GF-D8 (cell line): ENCODE measurements around the gene HOXA3.
A peak's percentile ranks its signal among the peaks of the same experiment; 100 is the strongest.

Experiments
- DNase-seq: peaks from one replicate; lab custom pipeline; 2025; lab: John Stamatoyannopoulos, UW

HOXA3 gene

GRCh38 chr7:27166531-27167505 is 14.4 kb upstream of the HOXA3 start:
- peak; percentile 90 for DNase-seq

- no peak for DNase-seq
These were observed 13.7 kb upstream of the HOXA3 start for GRCh38 chr7:27165996-27166530.

GRCh38 chr7:27165089-27165995 is 13.0 kb upstream of the HOXA3 start, which contains the start of gene HOXA9:
TSS of gene HOXA9 (minus strand) at chr7:27165537. CDS start at chr7:27165457, 80 bp downstream.
- DNase-seq: peak; percentile 90

GRCh38 chr7:27164367-27165088 is 12.1 kb upstream of the HOXA3 start:
- DNase-seq: no peak

- DNase-seq: no peak
These were observed 11.6 kb upstream of the HOXA3 start for GRCh38 chr7:27164045-27164366.

DNA sequence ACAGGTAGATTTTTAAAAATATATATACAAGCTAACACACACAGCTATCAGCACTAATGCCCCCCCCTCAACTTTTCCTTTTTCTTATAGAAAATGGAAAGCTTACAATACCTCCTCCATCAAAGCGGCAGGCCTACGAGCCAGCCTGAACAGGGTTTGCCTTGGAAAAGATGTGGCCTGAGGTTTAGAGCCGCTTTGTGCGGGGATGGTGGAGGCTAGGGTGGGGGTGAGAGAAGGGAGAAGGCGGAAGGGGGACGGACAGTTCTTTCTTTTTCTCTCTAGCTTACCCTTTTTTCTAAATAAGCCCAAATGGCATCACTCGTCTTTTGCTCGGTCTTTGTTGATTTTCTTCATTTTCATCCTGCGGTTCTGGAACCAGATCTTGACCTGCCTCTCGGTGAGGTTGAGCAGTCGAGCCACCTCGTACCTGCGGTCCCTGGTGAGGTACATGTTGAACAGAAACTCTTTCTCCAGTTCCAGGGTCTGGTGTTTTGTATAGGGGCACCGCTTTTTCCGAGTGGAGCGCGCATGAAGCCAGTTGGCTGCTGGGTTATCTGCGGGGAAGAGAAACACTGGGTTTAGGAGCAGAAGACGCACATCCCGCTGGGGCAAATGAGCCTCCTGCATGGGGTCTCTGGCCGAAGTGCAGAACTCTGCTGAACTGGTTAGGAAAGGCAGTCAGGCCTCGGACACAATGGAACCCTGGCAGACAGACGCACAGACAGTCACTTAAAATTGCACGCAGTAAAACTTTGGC is 11.1 kb upstream of the HOXA3 start:
- DNase-seq: no peak

- DNase-seq: no peak
These were observed 10.3 kb upstream of the HOXA3 start for GRCh38 chr7:27162561-27163287.

DNA sequence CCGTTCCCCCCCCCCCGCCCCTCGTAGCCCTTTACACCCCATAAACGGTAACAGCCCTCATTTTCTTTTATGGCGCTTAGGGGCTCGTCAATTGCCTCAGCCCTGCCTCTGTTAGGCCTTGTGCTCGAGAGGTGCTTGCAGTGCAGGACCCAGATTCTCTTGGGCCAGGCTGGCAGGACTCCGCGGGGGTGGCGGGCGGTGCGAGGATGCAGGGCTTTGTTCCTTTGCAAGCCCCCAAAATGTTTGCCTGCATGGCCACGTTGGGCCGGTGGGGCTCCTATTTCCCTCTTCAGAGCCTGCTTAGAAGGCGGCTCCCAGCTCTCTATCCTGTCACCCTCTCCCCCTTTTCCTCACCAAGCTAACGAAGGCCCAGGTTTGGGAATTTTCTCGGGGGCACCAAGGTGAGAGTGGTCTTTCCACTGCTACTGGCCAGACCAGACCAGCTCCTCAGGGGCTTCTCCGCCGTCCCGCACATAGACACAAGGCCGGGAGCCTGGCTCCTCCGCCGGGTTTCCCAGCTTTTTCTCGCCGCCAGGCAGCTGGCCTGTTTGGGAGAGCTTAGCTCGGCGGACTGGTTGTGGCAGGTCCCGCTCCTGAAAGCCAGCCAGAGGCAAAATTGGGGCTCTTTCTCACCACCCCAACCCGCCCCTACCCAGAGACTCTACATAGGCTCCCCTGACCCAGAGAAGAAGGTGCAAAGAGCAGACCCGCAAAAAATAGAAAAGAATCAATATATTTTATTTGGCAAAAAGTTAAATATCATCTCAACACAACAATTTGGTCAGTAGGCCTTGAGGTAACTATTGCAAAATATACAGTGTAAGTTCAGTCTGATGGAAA is 9.6 kb upstream of the HOXA3 start:
- no peak for DNase-seq

GRCh38 chr7:27161214-27161720 is 8.9 kb upstream of the HOXA3 start:
- peak; percentile 84 for DNase-seq

GRCh38 chr7:27160546-27161213 is 8.3 kb upstream of the HOXA3 start:
- DNase-seq: peak; percentile 75

DNA sequence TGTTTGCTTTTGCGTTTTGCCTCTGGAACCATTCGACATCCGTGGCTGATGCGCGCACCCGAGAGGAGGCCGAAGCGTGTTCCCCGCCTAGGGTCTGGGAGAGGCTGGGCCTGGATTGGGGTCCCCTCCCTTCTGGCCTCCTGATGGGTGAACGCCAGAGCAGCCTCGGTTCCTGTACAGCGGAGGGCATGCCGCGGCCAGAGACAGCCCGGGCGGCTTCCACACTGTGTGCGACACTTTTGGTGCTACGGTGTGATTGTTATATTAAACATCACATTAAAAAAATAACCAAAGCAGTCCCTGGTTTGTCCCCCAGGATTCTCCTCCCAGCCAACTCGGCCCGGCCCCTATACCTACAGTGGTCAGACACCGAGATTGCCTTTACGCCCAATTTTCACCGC is 7.8 kb upstream of the HOXA3 start:
- DNase-seq: no peak

- DNase-seq: no peak
These were observed 7.1 kb upstream of the HOXA3 start for GRCh38 chr7:27159266-27160144.

DNA sequence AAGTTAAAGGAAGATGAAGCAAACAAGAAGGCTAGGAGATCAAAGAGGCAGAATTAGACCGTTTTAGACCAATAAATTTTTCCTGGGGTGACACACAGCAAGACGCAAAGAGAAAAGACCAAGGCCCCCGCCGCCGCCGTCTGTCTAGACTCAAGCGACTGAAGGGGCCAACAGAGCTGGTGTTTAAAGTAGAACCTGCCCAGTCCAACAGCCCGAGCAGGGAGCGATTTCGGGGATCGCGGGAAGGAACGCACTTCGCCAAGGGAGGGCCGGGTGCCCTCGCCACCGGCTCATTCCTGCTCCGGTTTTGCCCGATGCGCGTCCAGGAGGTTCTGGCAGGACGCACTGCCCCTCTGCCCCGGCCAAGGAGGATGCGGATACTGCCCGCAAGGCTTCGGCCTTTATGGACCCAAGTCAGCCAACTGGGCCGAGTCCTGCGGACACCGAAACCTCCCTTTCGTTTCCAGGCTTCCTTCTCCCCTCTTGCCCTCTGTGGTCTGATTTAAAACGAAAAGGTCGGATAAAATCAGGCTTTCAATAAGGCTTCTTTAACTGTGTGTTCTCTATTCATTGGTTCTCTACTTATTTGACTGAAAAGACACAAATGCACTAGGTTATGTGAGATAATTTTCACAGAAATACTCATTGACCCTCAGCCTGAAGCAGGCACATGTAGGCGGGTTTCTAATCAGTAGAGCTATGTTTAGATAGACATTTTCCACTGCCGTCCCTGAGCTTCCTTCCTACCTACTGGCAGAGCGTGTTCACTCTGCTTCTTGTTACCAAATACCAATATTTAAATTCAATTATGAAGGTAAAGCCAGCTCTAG is 6.3 kb upstream of the HOXA3 start:
- no peak for DNase-seq

DNA sequence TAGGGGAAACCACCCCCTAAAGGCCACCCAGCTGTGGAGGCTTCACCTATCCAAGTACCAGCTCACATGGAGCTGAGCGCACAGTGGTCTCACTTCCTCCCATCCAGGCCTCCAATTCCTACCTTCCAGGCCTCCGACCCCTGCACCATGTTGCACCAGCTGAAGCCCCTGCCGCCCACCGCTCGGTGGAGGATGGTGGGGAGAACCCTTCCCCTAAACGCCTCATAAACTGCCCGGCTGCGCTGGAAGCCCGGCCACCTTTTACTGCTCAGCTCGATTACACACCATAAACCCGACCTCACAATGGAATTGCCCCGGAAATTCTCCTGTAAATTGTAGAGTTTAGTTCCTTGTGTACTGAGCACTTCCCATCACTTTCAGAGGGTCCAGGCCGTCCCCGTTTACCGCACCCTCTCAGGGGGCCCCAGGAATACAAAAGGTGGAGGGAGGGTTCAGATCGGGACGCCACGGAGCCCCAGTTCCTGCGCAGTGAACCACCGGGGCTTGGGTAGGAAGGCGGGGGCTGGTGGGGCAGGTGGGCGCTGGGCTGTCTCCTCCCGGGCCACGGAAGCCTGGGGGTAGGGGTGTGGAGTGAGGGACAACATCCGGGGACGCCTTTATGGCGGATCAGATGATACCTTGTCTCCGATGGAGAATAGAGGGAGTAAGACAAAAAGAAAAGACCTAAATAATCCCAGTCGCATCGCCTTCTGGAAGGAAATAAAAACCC is 5.5 kb upstream of the HOXA3 start:
- no peak for DNase-seq

GRCh38 chr7:27156916-27157701 is 4.7 kb upstream of the HOXA3 start:
- no peak for DNase-seq
